DOHH2 (cell line): ENCODE data around the gene ZBTB7B.

Experiments used
- CTCF ChIP-seq: fragments of 200-600 bp; sonication (generic); IDR thresholded peaks from one replicate; pipeline ENCODE4 v1.5.1; 2014; ENCODE audit warnings: antibody characterized with exemption, mild to moderate bottlenecking, low read depth, low read length; ENCODE audit not compliant: poor library complexity, severe bottlenecking
- EZH2phosphoT487 ChIP-seq: fragments of 200-600 bp; sonication (generic); IDR thresholded peaks from 2 replicates; pipeline ENCODE4 v1.6.1; 2017; ENCODE audit warnings: borderline replicate concordance, mild to moderate bottlenecking, antibody characterized with exemption, low read length, moderate library complexity, mixed read lengths

- TF ChIP-seq CTCF, result no peak
- TF ChIP-seq EZH2phosphoT487, result no peak
Observed at GRCh38 chr1:155044365-155044764, 41.8 kb downstream of the ZBTB7B start.
